Measurements from ENCODE around the gene ENTREP3.

- TF ChIP-seq CTCF (IDR thresholded peaks at IDR 0.05): no peak
- no peak for TF ChIP-seq POLR2A (IDR thresholded peaks at IDR 0.05)
Measured at GRCh38 chr1:155286544-155286943, 31.3 kb upstream of the ENTREP3 start.
